GM20000 (cell line): Measurements from ENCODE around the gene RELL2.

Source experiments
- DNase-seq: peaks from one replicate; pipeline ENCODE4 v3.0.0; 2012; ENCODE audit warnings: low spot score
- CTCF ChIP-seq: IDR thresholded peaks from 2 replicates; pipeline ENCODE4 v1.5.1; 2012; ENCODE audit warnings: mild to moderate bottlenecking, control low read depth; ENCODE audit errors: extremely low read depth, missing control alignments

Gene RELL2, protein sequence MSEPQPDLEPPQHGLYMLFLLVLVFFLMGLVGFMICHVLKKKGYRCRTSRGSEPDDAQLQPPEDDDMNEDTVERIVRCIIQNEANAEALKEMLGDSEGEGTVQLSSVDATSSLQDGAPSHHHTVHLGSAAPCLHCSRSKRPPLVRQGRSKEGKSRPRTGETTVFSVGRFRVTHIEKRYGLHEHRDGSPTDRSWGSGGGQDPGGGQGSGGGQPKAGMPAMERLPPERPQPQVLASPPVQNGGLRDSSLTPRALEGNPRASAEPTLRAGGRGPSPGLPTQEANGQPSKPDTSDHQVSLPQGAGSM

GRCh38 chr5:141636413-141637122 lies at the start of gene RELL2, which contains the start of gene HDAC3:
Gene RELL2 (plus strand): TSS chr5:141636997. CDS start chr5:141638226, 1,229 bp downstream.
Gene HDAC3 (minus strand): TSS chr5:141636849. CDS start chr5:141636790, 59 bp downstream.
- peak; percentile 98 for DNase-seq
- no peak for TF ChIP-seq CTCF

- no peak for TF ChIP-seq CTCF
- DNase-seq = no peak
These were observed 46.7 kb upstream of the RELL2 start for GRCh38 chr5:141590127-141590526.

DNA sequence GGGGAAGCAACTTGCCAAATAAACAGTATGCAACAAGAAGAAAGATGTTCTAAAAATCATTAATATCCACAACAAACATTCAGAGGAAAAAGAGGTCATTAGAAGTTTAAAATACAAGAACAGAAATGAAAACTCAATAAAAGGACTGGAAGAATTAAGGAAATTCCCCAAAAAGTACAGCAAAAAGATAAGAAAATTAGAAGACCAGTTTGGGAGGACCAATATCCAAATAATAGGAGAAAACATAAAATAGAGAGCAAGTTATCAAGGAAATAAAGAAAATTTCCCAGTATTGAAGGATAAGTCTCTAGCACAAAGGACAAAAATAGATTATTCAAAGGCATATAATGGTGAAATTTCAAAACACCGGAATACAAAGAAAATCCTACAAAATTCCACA lies 39.9 kb upstream of the RELL2 start:
- no peak for DNase-seq
- TF ChIP-seq CTCF = no peak

DNA sequence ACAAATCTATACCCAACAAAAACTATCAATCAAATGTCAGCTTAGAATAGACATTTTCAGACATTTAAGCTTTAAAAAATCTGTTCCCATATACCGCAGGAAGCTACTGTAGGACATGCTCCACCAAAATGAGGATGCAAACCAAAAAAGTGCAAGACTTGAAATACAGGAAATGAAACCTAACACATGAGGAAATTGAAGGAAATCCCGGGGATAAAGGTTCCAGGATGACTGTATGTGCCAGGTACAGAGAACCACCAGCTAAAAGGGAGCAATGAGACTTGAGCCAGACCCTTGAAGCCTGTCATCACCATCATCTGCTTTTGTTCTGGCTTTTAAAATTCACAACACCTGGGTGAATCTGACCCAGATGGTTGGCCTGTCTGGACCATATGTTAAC lies 39.4 kb upstream of the RELL2 start:
- TF ChIP-seq CTCF = no peak

DNA sequence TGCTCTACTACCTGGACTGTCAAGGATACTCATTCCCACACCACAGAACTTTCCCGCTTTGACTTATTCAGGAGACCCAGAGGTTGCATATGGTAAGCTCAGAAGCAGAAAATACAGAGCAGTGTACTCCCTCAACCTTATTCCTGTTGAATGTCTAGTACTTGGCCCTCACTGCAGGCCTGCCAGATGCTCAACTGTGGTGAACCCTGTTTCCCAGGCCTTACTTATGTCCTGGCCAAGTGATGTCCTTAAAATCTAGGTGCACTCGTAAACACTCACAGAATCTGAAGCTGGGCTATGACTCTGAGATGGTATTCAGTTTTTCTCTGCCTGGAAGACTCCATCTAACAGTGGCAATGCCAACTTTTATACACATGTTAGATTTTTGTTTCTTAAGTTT lies 39.0 kb upstream of the RELL2 start:
- DNase-seq = no peak
- no peak for TF ChIP-seq CTCF

More for the DNA sequence above, 39.4 kb upstream of the RELL2 start:
- no peak for DNase-seq

DNA sequence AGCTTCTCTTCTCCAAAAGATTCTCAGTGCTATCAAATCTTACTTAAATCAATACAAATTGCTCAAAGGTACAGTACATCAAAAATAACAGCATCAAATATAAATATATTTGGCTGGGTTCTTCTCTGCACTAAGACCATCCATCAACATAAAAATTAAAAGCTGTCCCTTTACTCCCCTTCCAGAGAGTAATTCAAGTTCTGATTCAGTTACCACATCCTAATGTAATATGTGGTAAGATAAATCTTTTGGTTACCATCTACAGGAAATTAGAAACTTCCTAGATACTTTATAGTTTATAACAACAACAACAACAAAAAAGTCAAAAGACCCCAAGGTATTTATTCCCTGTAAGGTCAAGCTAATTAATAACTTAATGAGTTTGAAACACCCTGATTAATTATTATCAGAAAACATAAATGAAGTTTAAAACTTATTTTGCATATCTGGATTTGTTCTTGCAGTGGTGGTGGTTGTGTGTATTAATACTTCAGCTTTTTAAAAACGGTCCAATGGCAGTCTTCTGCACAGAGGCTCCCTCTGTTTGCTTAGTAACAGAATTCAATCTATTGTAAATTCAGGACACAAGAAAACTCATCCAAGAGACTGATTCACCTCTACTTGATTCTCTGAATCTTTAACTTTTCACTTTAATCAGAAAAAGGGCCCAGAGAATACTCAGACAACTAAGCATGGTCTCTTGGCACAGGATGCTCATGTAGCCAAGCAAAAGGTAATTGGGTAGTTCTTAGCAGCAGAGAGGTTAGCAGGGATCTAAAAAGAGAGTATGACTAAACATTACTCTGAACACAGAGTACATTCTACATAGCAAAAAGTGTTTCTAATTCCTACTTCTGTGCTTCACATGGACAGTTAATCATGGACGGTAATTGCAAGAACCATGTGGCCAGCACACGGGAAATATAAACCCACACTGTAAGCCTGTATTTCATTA lies 38.1 kb upstream of the RELL2 start:
- DNase-seq = no peak
- no peak for TF ChIP-seq CTCF
